Measurements from ENCODE around the gene KPRP. TPM values are rescaled to one million over a fixed set of nuclear protein-coding genes. Genes with fewer than 3 reads are reported as not detected.

KPRP gene
- total RNA-seq, 2 experiments from 2014 or later: not detected

DNA sequence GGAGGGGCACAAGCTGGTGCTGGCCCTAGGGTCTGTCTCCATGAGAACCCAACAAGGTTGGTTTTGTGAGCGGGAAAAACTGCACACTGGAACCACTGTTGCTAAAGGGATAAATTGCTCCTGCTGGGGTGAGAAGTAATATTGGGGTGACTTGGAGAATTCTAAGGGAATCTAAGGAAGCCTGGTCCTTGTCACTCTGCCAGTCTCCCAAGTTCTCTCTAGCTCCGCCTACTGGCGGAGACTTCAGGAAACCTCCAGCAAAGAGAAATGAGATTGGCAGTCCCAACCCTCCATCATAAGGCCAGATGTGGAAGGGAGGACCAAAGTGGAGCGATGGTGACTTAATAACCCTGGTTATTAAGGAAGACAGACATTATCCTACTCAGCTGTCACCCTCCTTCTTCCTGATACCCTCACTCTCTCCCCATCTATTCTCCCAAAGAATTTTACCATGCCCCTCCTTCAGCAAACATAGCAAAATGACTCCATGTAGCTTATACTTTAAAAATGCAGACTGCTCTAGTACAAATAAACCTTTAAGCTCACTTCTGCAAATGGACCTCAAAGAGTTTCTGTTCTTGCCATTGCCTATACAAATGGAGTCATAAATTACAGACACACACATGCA, 19.8 kb downstream of the KPRP start:
- POLR2A ChIA-PET: no interaction called here
- TF ChIP-seq CTCF (conservative IDR thresholded peaks at IDR 0.05; ENCODE audit: low read length) (peak; percentile 55), EZH2phosphoT487 (IDR thresholded peaks at IDR 0.05; ENCODE audit: borderline replicate concordance, low read depth, low read length) (no peak)
- BruUV-seq (replicated peaks): no TSS peak

GRCh38 chr1:152783095-152783494, 25.3 kb downstream of the KPRP start:
- no TSS peak for BruUV-seq (replicated peaks)
- no peak overlapping the region for H3K27ac ChIP-seq (ENCODE audit: low read depth, low read length, poor library complexity, severe bottlenecking)
- no peak for DNase-seq (ENCODE audit: low spot score)
- H4K20me1 ChIP-seq (ENCODE audit: insufficient read depth, low read length): no peaks in the 10 kb centered on the region
- H3K4me2 ChIP-seq (ENCODE audit: low read length): no peak overlapping the region
- H3K9me3 ChIP-seq (ENCODE audit: low read length): no peaks in the 10 kb centered on the region
- CTCF ChIA-PET (ENCODE audit: unreplicated experiment): interaction anchor here (1.0 kb wide), 1 partner anchor 179 kb away, joined by 3 read pairs; no protein-coding TSS in a partner anchor
- H3K79me2 ChIP-seq (ENCODE audit: insufficient read depth, low read depth, low read length): no peaks in the 10 kb centered on the region
- intact Hi-C loops (cut with micrococcal nuclease; ENCODE audit: unreplicated experiment): no loop called here
- H2AFZ ChIP-seq (ENCODE audit: low read length): no peak overlapping the region
- no peaks in the 10 kb centered on the region for H3K36me3 ChIP-seq (ENCODE audit: insufficient read depth, low read length)
- H3K4me1 ChIP-seq (ENCODE audit: insufficient read depth, low read length, poor library complexity, severe bottlenecking): no peaks in the 10 kb centered on the region
- TF ChIP-seq EZH2phosphoT487 (IDR thresholded peaks at IDR 0.05; ENCODE audit: borderline replicate concordance, low read depth, low read length) (no peak), CTCF (conservative IDR thresholded peaks at IDR 0.05; ENCODE audit: low read length) (no peak)
- H3K9me2 ChIP-seq (ENCODE audit: insufficient read depth, low read length): no peaks in the 10 kb centered on the region; the same call in 1 of the 2 replicates
- no peak overlapping the region for H3K4me3 ChIP-seq (ENCODE audit: low read depth, low read length, poor library complexity, severe bottlenecking)
- POLR2A ChIA-PET: no interaction called here

More for the DNA sequence above, 19.8 kb downstream of the KPRP start:
- H3K27ac ChIP-seq (ENCODE audit: low read depth, low read length, poor library complexity, severe bottlenecking): no peak overlapping the region
- no peak overlapping the region for H3K4me2 ChIP-seq (ENCODE audit: low read length)
- no peaks in the 10 kb centered on the region for H4K20me1 ChIP-seq (ENCODE audit: insufficient read depth, low read length)
- no peaks in the 10 kb centered on the region for H3K9me3 ChIP-seq (ENCODE audit: low read length)
- CTCF ChIA-PET (ENCODE audit: unreplicated experiment): no interaction called here
- H3K4me1 ChIP-seq (ENCODE audit: insufficient read depth, low read length, poor library complexity, severe bottlenecking): no peaks in the 10 kb centered on the region
- peak; percentile 4 for DNase-seq (ENCODE audit: low spot score)
- intact Hi-C loops (cut with micrococcal nuclease; ENCODE audit: unreplicated experiment): no loop called here
- H3K4me3 ChIP-seq (ENCODE audit: low read depth, low read length, poor library complexity, severe bottlenecking): no peak overlapping the region
- no peaks in the 10 kb centered on the region for H3K9me2 ChIP-seq (ENCODE audit: insufficient read depth, low read length)
- no peaks in the 10 kb centered on the region for H3K79me2 ChIP-seq (ENCODE audit: insufficient read depth, low read depth, low read length)
- H2AFZ ChIP-seq (ENCODE audit: low read length): no peak overlapping the region
- H3K36me3 ChIP-seq (ENCODE audit: insufficient read depth, low read length): no peaks in the 10 kb centered on the region

GRCh38 chr1:152786077-152786476, 28.3 kb downstream of the KPRP start, which contains the start of gene LCE1E:
TSS of gene LCE1E (plus strand) at chr1:152786257. CDS start at chr1:152787300, 1,043 bp downstream.
- CTCF ChIA-PET (ENCODE audit: unreplicated experiment): no interaction called here
- H3K36me3 ChIP-seq (ENCODE audit: insufficient read depth, low read length): no peaks in the 10 kb centered on the region
- no peaks in the 10 kb centered on the region for H3K4me1 ChIP-seq (ENCODE audit: insufficient read depth, low read length, poor library complexity, severe bottlenecking)
- H2AFZ ChIP-seq (ENCODE audit: low read length): no peak within 1 kb of the TSS
- H3K27ac ChIP-seq (ENCODE audit: low read depth, low read length, poor library complexity, severe bottlenecking): no peak within 1 kb of the TSS
- H3K9me3 ChIP-seq (ENCODE audit: low read length): no peaks in the 10 kb centered on the region
- DNase-seq (ENCODE audit: low spot score): no peak
- H4K20me1 ChIP-seq (ENCODE audit: insufficient read depth, low read length): no peaks in the 10 kb centered on the region
- BruUV-seq (replicated peaks): no TSS peak
- no peak within 1 kb of the TSS for H3K4me2 ChIP-seq (ENCODE audit: low read length)
- POLR2A ChIA-PET: interaction anchor here (0.9 kb wide), 1 partner anchor 16 kb away, joined by 3 read pairs; no protein-coding TSS in a partner anchor
- TF ChIP-seq CTCF (conservative IDR thresholded peaks at IDR 0.05; ENCODE audit: low read length): no peak
- no peak for TF ChIP-seq EZH2phosphoT487 (IDR thresholded peaks at IDR 0.05; ENCODE audit: borderline replicate concordance, low read depth, low read length)
- no peak within 1 kb of the TSS for H3K4me3 ChIP-seq (ENCODE audit: low read depth, low read length, poor library complexity, severe bottlenecking)
- no peaks in the 10 kb centered on the region; the same call in 1 of the 2 replicates for H3K9me2 ChIP-seq (ENCODE audit: insufficient read depth, low read length)
- intact Hi-C loops (cut with micrococcal nuclease; ENCODE audit: unreplicated experiment): no loop called here
- H3K79me2 ChIP-seq (ENCODE audit: insufficient read depth, low read depth, low read length): no peaks in the 10 kb centered on the region

All from OCI-LY7 (cell line).